ENCODE data around the gene ANKRD7.
A peak's percentile ranks its signal among the peaks of the same experiment; 100 is the strongest.

Gene ANKRD7

DNA sequence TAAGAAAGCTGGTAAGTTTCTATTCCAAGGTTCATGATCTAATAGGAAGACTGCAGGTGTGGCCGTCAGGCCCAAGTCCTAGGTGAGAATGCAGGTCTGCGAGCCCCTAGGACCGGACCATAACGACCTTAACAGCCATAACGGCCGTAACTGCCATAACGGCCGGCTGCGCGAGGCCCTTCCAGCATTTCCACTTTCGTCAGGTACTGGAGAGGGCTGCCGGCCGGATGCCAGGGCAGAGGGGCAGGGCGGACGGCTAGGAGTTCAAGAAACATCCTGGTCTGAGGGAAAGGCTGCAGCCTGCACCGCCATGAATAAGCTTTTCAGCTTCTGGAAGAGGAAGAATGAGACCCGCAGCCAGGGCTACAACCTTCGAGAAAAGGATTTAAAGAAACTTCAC is at the start of gene ANKRD7:
Gene ANKRD7 (plus strand): TSS at position 184 of the 400 bp plus-strand sequence. CDS start 127 bp downstream, at position 311.
- no peaks in the 10 kb centered on the region for H3K4me1 ChIP-seq (ENCODE audit: control insufficient read depth in 1 of 2, insufficient read depth in 2 of 2, low read length in 2 of 2)
- no peak within 1 kb of the TSS for H3K27ac ChIP-seq (ENCODE audit: low read depth, low read length)
- no peak within 1 kb of the TSS for H3K4me3 ChIP-seq (ENCODE audit: low read depth in 1 of 2, low read length in 2 of 2)
- no peaks in the 10 kb centered on the region for H3K27me3 ChIP-seq (ENCODE audit: control insufficient read depth in 1 of 2, insufficient read depth in 2 of 2, low read length in 2 of 2)
- H3K9me3 ChIP-seq (ENCODE audit: control insufficient read depth in 1 of 2, low read length in 2 of 2) = no peaks in the 10 kb centered on the region
- H3K9ac ChIP-seq (ENCODE audit: low read depth in 1 of 2, low read length in 2 of 2) = no peak within 1 kb of the TSS
- H3K36me3 ChIP-seq (ENCODE audit: control insufficient read depth in 1 of 2, insufficient read depth in 2 of 2, low read length in 2 of 2) = no peaks in the 10 kb centered on the region

- no peak overlapping the region for H3K9ac ChIP-seq (ENCODE audit: low read depth in 1 of 2, low read length in 2 of 2)
- H3K36me3 ChIP-seq (ENCODE audit: control insufficient read depth in 1 of 2, insufficient read depth in 2 of 2, low read length in 2 of 2) = no peaks in the 10 kb centered on the region
Measured at GRCh38 chr7:118175740-118176139, 48.8 kb upstream of the ANKRD7 start.

DNA sequence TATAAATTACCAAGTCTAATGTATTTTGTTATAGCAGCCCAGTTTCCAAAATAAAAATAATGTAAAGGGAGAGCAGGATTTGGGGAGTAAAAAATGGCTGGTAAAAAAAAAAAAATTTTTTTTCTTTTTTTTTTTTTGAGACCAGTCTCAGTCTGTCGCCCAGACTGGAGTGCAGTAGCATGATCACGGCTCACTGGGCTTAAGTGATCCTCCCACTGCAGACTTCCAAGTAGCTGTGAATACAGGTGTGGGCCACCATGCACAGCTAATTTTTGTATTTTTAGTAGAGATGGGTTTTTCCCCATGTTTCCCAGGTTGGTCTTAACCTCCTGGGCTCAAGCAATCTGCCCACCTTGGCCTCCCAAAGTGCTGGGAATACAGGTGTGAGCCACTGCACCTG is 45.3 kb upstream of the ANKRD7 start:
- Histone ChIP-seq H3K9me3 (ENCODE audit: control insufficient read depth in 1 of 2, low read length in 2 of 2) (no peaks in the 10 kb centered on the region), H3K9ac (ENCODE audit: low read depth in 1 of 2, low read length in 2 of 2) (no peak overlapping the region), H3K4me3 (ENCODE audit: low read depth in 1 of 2, low read length in 2 of 2) (no peak overlapping the region), H3K27ac (ENCODE audit: low read depth, low read length) (no peak overlapping the region), H3K4me1 (ENCODE audit: control insufficient read depth in 1 of 2, insufficient read depth in 2 of 2, low read length in 2 of 2) (peaks cover 0 to 6% of the 10 kb centered on the region in 2 donors), H3K27me3 (ENCODE audit: control insufficient read depth in 1 of 2, insufficient read depth in 2 of 2, low read length in 2 of 2) (no peaks in the 10 kb centered on the region), H3K36me3 (ENCODE audit: control insufficient read depth in 1 of 2, insufficient read depth in 2 of 2, low read length in 2 of 2) (no peaks in the 10 kb centered on the region)

More at GRCh38 chr7:118175740-118176139, 48.8 kb upstream of the ANKRD7 start:
- no peaks in the 10 kb centered on the region for H3K4me1 ChIP-seq (ENCODE audit: control insufficient read depth in 1 of 2, insufficient read depth in 2 of 2, low read length in 2 of 2)
- H3K27me3 ChIP-seq (ENCODE audit: control insufficient read depth in 1 of 2, insufficient read depth in 2 of 2, low read length in 2 of 2) = no peaks in the 10 kb centered on the region
- no peak overlapping the region for H3K27ac ChIP-seq (ENCODE audit: low read depth, low read length)
- no peaks in the 10 kb centered on the region for H3K9me3 ChIP-seq (ENCODE audit: control insufficient read depth in 1 of 2, low read length in 2 of 2)
- no peak overlapping the region for H3K4me3 ChIP-seq (ENCODE audit: low read depth in 1 of 2, low read length in 2 of 2)

- H3K27ac ChIP-seq (ENCODE audit: low read depth, low read length) = peak overlapping the region; percentile 91
- H3K36me3 ChIP-seq (ENCODE audit: control insufficient read depth in 1 of 2, insufficient read depth in 2 of 2, low read length in 2 of 2) = peaks cover under 1 to 7% of the 10 kb centered on the region in 2 donors
- H3K4me1 ChIP-seq (ENCODE audit: control insufficient read depth in 1 of 2, insufficient read depth in 2 of 2, low read length in 2 of 2) = peaks cover 21 to 25% of the 10 kb centered on the region in 2 donors
- H3K27me3 ChIP-seq (ENCODE audit: control insufficient read depth in 1 of 2, insufficient read depth in 2 of 2, low read length in 2 of 2) = no peaks in the 10 kb centered on the region
- H3K4me3 ChIP-seq (ENCODE audit: low read depth in 1 of 2, low read length in 2 of 2) = peak overlapping the region; percentile 86 to 98
- no peaks in the 10 kb centered on the region for H3K9me3 ChIP-seq (ENCODE audit: control insufficient read depth in 1 of 2, low read length in 2 of 2)
- H3K9ac ChIP-seq (ENCODE audit: low read depth in 1 of 2, low read length in 2 of 2) = peak overlapping the region; percentile 94 to 98
Measured at GRCh38 chr7:118182593-118183427, 41.7 kb upstream of the ANKRD7 start.

DNA sequence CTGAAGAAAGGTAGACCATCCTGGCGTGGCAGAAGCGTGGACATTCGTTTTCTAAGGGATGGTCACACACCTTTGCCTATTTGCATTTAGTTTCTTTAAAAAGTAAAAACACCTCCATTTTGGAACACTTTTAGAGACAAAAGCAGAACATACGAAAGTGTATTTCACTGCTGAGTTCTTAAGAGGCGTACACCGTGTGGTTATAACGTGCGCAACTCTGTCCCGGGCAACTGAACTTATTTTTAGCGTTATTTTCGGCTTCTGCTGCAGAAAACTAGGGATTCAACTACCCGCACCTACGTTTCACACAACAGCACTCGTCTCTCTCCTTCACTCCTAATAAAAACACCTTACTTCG is 41.1 kb upstream of the ANKRD7 start:
- Histone ChIP-seq H3K4me3 (ENCODE audit: low read depth in 1 of 2, low read length in 2 of 2) (peak overlapping the region; percentile 86 to 98), H3K27ac (ENCODE audit: low read depth, low read length) (peak overlapping the region; percentile 91)

GRCh38 chr7:118183786-118184564 is 40.5 kb upstream of the ANKRD7 start, which contains the start of gene LSM8:
TSS of gene LSM8 (plus strand) at chr7:118184164. CDS start at chr7:118184224, 60 bp downstream.
- Histone ChIP-seq H3K4me1 (ENCODE audit: control insufficient read depth in 1 of 2, insufficient read depth in 2 of 2, low read length in 2 of 2) (peaks cover 21 to 25% of the 10 kb centered on the region in 2 donors), H3K36me3 (ENCODE audit: control insufficient read depth in 1 of 2, insufficient read depth in 2 of 2, low read length in 2 of 2) (peaks cover 5 to 17% of the 10 kb centered on the region in 2 donors), H3K27me3 (ENCODE audit: control insufficient read depth in 1 of 2, insufficient read depth in 2 of 2, low read length in 2 of 2) (no peaks in the 10 kb centered on the region), H3K9me3 (ENCODE audit: control insufficient read depth in 1 of 2, low read length in 2 of 2) (no peaks in the 10 kb centered on the region), H3K9ac (ENCODE audit: low read depth in 1 of 2, low read length in 2 of 2) (peak within 1 kb of the TSS; percentile 94 to 98), H3K4me3 (ENCODE audit: low read depth in 1 of 2, low read length in 2 of 2) (peak within 1 kb of the TSS; percentile 86 to 98), H3K27ac (ENCODE audit: low read depth, low read length) (peak within 1 kb of the TSS; percentile 91)

More for the DNA sequence above, 41.1 kb upstream of the ANKRD7 start:
- H3K36me3 ChIP-seq (ENCODE audit: control insufficient read depth in 1 of 2, insufficient read depth in 2 of 2, low read length in 2 of 2) = peaks cover 5 to 11% of the 10 kb centered on the region in 2 donors
- H3K4me1 ChIP-seq (ENCODE audit: control insufficient read depth in 1 of 2, insufficient read depth in 2 of 2, low read length in 2 of 2) = peaks cover 21 to 25% of the 10 kb centered on the region in 2 donors
- no peaks in the 10 kb centered on the region for H3K9me3 ChIP-seq (ENCODE audit: control insufficient read depth in 1 of 2, low read length in 2 of 2)
- H3K27me3 ChIP-seq (ENCODE audit: control insufficient read depth in 1 of 2, insufficient read depth in 2 of 2, low read length in 2 of 2) = no peaks in the 10 kb centered on the region
- peak overlapping the region; percentile 94 to 98 for H3K9ac ChIP-seq (ENCODE audit: low read depth in 1 of 2, low read length in 2 of 2)

GRCh38 chr7:118184565-118184940 is 40.0 kb upstream of the ANKRD7 start:
- Histone ChIP-seq H3K9me3 (ENCODE audit: control insufficient read depth in 1 of 2, low read length in 2 of 2) (no peaks in the 10 kb centered on the region), H3K27me3 (ENCODE audit: control insufficient read depth in 1 of 2, insufficient read depth in 2 of 2, low read length in 2 of 2) (no peaks in the 10 kb centered on the region), H3K4me3 (ENCODE audit: low read depth in 1 of 2, low read length in 2 of 2) (peak overlapping the region; percentile 86 to 98), H3K4me1 (ENCODE audit: control insufficient read depth in 1 of 2, insufficient read depth in 2 of 2, low read length in 2 of 2) (peaks cover 21 to 25% of the 10 kb centered on the region in 2 donors), H3K9ac (ENCODE audit: low read depth in 1 of 2, low read length in 2 of 2) (peak overlapping the region; percentile 76 to 98), H3K27ac (ENCODE audit: low read depth, low read length) (peak overlapping the region; percentile 81), H3K36me3 (ENCODE audit: control insufficient read depth in 1 of 2, insufficient read depth in 2 of 2, low read length in 2 of 2) (peaks cover 5 to 17% of the 10 kb centered on the region in 2 donors)

DNA sequence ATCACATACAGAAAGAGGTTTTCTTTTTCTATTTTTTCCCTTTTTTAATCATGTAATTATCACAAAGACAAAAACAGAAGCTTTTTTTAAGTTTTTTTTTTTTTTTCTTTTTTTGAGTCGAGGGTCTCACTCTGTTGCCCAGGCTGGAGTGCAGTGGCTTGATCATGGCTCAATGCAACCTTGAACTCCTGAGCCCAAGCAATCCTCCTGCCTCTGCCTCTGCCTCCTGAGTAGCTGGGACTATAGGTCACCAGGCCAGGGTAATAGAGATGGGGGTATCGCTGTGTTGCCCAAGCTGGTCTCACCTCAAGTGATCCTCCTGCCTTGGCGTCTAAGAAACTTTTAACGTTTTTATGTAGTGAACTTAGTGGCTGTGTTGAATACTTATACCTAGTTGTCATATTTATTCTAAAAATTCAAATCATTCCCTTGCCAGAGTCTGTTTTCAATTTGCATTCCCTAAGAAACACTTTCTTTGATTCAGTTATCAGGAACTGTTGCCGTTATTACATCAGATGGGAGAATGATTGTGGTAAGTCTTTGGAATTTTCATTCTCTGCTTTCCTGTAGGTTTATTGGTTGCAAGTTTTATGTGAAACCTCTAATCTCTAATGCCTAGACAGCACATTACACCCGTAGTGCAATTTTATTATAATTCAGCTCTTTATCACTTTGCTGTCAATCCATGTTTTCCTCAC is 39.2 kb upstream of the ANKRD7 start:
- Histone ChIP-seq H3K27me3 (ENCODE audit: control insufficient read depth in 1 of 2, insufficient read depth in 2 of 2, low read length in 2 of 2) (no peaks in the 10 kb centered on the region), H3K4me1 (ENCODE audit: control insufficient read depth in 1 of 2, insufficient read depth in 2 of 2, low read length in 2 of 2) (peaks cover 21 to 25% of the 10 kb centered on the region in 2 donors), H3K27ac (ENCODE audit: low read depth, low read length) (no peak overlapping the region), H3K9ac (ENCODE audit: low read depth in 1 of 2, low read length in 2 of 2) (peak overlapping the region; percentile 76 to 98), H3K36me3 (ENCODE audit: control insufficient read depth in 1 of 2, insufficient read depth in 2 of 2, low read length in 2 of 2) (peaks cover 5 to 18% of the 10 kb centered on the region in 2 donors), H3K9me3 (ENCODE audit: control insufficient read depth in 1 of 2, low read length in 2 of 2) (no peaks in the 10 kb centered on the region), H3K4me3 (ENCODE audit: low read depth in 1 of 2, low read length in 2 of 2) (peak overlapping the region; percentile 86 to 98)

- Histone ChIP-seq H3K4me3 (ENCODE audit: low read depth in 1 of 2, low read length in 2 of 2) (no peak overlapping the region), H3K9ac (ENCODE audit: low read depth in 1 of 2, low read length in 2 of 2) (no peak overlapping the region), H3K27ac (ENCODE audit: low read depth, low read length) (no peak overlapping the region), H3K27me3 (ENCODE audit: control insufficient read depth in 1 of 2, insufficient read depth in 2 of 2, low read length in 2 of 2) (no peaks in the 10 kb centered on the region), H3K4me1 (ENCODE audit: control insufficient read depth in 1 of 2, insufficient read depth in 2 of 2, low read length in 2 of 2) (peaks cover 21 to 25% of the 10 kb centered on the region in 2 donors), H3K36me3 (ENCODE audit: control insufficient read depth in 1 of 2, insufficient read depth in 2 of 2, low read length in 2 of 2) (peaks cover 8 to 28% of the 10 kb centered on the region in 2 donors), H3K9me3 (ENCODE audit: control insufficient read depth in 1 of 2, low read length in 2 of 2) (no peaks in the 10 kb centered on the region)
Measured at GRCh38 chr7:118186501-118186900, 38.0 kb upstream of the ANKRD7 start.
